NCI-H524 treated with DMSO at 0.1 percent for 48 hours (cell line): ENCODE measurements around the gene SSB.
"Not testable (repeated sequence)": the region's sequence is repeated elsewhere in the genome, so short reads cannot be mapped to it uniquely, and the experiment has no call there.

ENCODE experiments used
- DNase-seq: peaks from one replicate; lab custom pipeline; 2025; lab: John Stamatoyannopoulos, UW

SSB gene

GRCh38 chr2:169838743-169839489, 40.2 kb downstream of the SSB start:
- no peak for DNase-seq

GRCh38 chr2:169839954-169840746, 41.5 kb downstream of the SSB start:
- DNase-seq = no peak

GRCh38 chr2:169840747-169841142, 42.1 kb downstream of the SSB start:
- no peak for DNase-seq

GRCh38 chr2:169841625-169842024, 43.0 kb downstream of the SSB start:
- not testable (repeated sequence) for DNase-seq

GRCh38 chr2:169845016-169845415, 46.3 kb downstream of the SSB start:
- no peak for DNase-seq

GRCh38 chr2:169848959-169849693, 50.5 kb downstream of the SSB start:
- DNase-seq = not testable (repeated sequence)

- no peak for DNase-seq
These were observed 51.0 kb downstream of the SSB start for GRCh38 chr2:169849710-169850109.

- no peak for DNase-seq
These were observed 54.5 kb downstream of the SSB start for GRCh38 chr2:169853041-169853668.

- not testable (repeated sequence) for DNase-seq
These were observed 56.9 kb downstream of the SSB start for GRCh38 chr2:169855281-169856258.

GRCh38 chr2:169859423-169859822, 60.8 kb downstream of the SSB start:
- no peak for DNase-seq

- no peak for DNase-seq
These were observed 61.5 kb downstream of the SSB start for GRCh38 chr2:169860149-169860548.
